Measurements from ENCODE around the gene KCNG1. TPM values are rescaled to one million over a fixed set of nuclear protein-coding genes. Genes with fewer than 3 reads are reported as not detected.

The KCNG1 gene
- total RNA-seq, 1 experiment from 2014 or later, result 2.4 TPM

- DNase-seq (ENCODE audit: low read depth), result no peak
Observed at GRCh38 chr20:51013577-51014330, 9.2 kb downstream of the KCNG1 start.

- no peak for DNase-seq (ENCODE audit: low read depth)
Observed at GRCh38 chr20:51012357-51012756, 10.6 kb downstream of the KCNG1 start.

GRCh38 chr20:51011479-51011878, 11.4 kb downstream of the KCNG1 start:
- DNase-seq (ENCODE audit: low read depth), result no peak

- DNase-seq (ENCODE audit: low read depth), result no peak
Observed at GRCh38 chr20:51010932-51011331, 12.0 kb downstream of the KCNG1 start.

- no peak for DNase-seq (ENCODE audit: low read depth)
Observed at GRCh38 chr20:51010043-51010365, 12.9 kb downstream of the KCNG1 start.

- no peak for DNase-seq (ENCODE audit: low read depth)
Observed at GRCh38 chr20:51009303-51010042, 13.4 kb downstream of the KCNG1 start.

GRCh38 chr20:51008718-51009117, 14.2 kb downstream of the KCNG1 start:
- DNase-seq (ENCODE audit: low read depth), result no peak

GRCh38 chr20:51005214-51005613, 17.7 kb downstream of the KCNG1 start:
- no peak for DNase-seq (ENCODE audit: low read depth)

GRCh38 chr20:51004781-51005180, 18.1 kb downstream of the KCNG1 start:
- DNase-seq (ENCODE audit: low read depth), result no peak

GRCh38 chr20:51004305-51004727, 18.6 kb downstream of the KCNG1 start:
- no peak for DNase-seq (ENCODE audit: low read depth)

- DNase-seq (ENCODE audit: low read depth), result no peak
Observed at GRCh38 chr20:51003753-51004152, 19.2 kb downstream of the KCNG1 start.

GRCh38 chr20:51002633-51003032, 20.3 kb downstream of the KCNG1 start:
- DNase-seq (ENCODE audit: low read depth), result no peak

- no peak for DNase-seq (ENCODE audit: low read depth)
Observed at GRCh38 chr20:51001430-51002265, 21.3 kb downstream of the KCNG1 start.

- DNase-seq (ENCODE audit: low read depth), result no peak
Observed at GRCh38 chr20:50999355-50999754, 23.6 kb downstream of the KCNG1 start.

GRCh38 chr20:50996901-50997865, 25.7 kb downstream of the KCNG1 start:
- DNase-seq (ENCODE audit: low read depth), result peak; percentile 68

GRCh38 chr20:50995506-50995905, 27.4 kb downstream of the KCNG1 start:
- DNase-seq (ENCODE audit: low read depth), result no peak

GRCh38 chr20:50993876-50994275, 29.0 kb downstream of the KCNG1 start:
- no peak for DNase-seq (ENCODE audit: low read depth)

GRCh38 chr20:50992733-50993457, 30.0 kb downstream of the KCNG1 start:
- peak; percentile 71 for DNase-seq (ENCODE audit: low read depth)

GRCh38 chr20:50992336-50992732, 30.6 kb downstream of the KCNG1 start:
- DNase-seq (ENCODE audit: low read depth), result no peak

GRCh38 chr20:50991076-50991475, 31.8 kb downstream of the KCNG1 start:
- DNase-seq (ENCODE audit: low read depth), result peak; percentile 33
